Measurements from ENCODE around the gene ZNF566.

DNA sequence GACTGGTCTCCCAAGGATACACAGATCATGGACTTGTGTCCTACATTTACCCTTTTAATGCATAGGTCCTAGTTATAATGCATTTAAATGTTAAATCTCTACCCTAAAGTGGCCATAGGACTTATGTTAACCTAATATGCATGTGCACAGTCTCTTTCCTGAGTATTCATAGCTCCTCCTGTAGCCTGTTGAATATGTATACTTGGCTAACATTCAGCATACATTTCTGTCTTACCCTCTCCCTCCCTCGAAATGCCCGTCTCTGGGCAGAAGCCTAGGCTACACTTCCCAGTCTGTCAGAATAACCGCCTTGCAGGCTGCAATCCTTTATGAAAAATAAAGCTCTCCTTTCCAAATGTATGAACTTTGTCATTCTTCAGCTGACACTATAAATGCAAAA is 84.9 kb downstream of the ZNF566 start:
- TF ChIP-seq, protein P1, sequence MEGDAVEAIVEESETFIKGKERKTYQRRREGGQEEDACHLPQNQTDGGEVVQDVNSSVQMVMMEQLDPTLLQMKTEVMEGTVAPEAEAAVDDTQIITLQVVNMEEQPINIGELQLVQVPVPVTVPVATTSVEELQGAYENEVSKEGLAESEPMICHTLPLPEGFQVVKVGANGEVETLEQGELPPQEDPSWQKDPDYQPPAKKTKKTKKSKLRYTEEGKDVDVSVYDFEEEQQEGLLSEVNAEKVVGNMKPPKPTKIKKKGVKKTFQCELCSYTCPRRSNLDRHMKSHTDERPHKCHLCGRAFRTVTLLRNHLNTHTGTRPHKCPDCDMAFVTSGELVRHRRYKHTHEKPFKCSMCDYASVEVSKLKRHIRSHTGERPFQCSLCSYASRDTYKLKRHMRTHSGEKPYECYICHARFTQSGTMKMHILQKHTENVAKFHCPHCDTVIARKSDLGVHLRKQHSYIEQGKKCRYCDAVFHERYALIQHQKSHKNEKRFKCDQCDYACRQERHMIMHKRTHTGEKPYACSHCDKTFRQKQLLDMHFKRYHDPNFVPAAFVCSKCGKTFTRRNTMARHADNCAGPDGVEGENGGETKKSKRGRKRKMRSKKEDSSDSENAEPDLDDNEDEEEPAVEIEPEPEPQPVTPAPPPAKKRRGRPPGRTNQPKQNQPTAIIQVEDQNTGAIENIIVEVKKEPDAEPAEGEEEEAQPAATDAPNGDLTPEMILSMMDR (optimal IDR thresholded peaks at IDR 0.05 in 1 of 3, IDR thresholded peaks at IDR 0.05 in 1 of 3, conservative IDR thresholded peaks at IDR 0.05 in 1 of 3; ENCODE audit: extremely low read depth in 1 of 3, insufficient read depth in 2 of 3, low read length in 3 of 3): no peak
- no peak for TF ChIP-seq EZH2 (IDR thresholded peaks at IDR 0.05; ENCODE audit: low read length)

Data from keratinocyte (primary cell).